Caco-2 (cell line): ENCODE results near the gene SCN8A. TPM values are rescaled to one million over a fixed set of nuclear protein-coding genes. Genes with fewer than 3 reads are reported as not detected.

ENCODE experiments used
- BruUV-seq: library from RNA; stranded (reverse); fragments of 400-500 nt; replicated peaks from 2 replicates; lab custom pipeline; 2021; lab: Mats Ljungman, UMichigan
- CTCF ChIA-PET: fragments of 300-600 bp; sonication (Branson Sonifier 250); formaldehyde crosslinking; loops from one replicate; lab custom pipeline; 2022; ENCODE audit warnings: antibody characterized with exemption; lab: Charles Lee
- POLR2A ChIA-PET: fragments of 300-600 bp; sonication (Branson Sonifier 250); formaldehyde crosslinking; loops from one replicate; lab custom pipeline; 2022; ENCODE audit warnings: antibody characterized with exemption; lab: Charles Lee
- DNase-seq, 2 experiments: peaks; one replicate each; pipeline versions ENCODE4 v3.0.0 to v3.0.0-alpha.2; 2020 to 2022
- H3K27me3 ChIP-seq: replicated peaks from 2 replicates; pipeline ENCODE4 v1.6.0; 2011; ENCODE audit warnings: low read length; ENCODE audit not compliant: control insufficient read depth, insufficient read depth
- H3K36me3 ChIP-seq: 2 replicates; pipeline ENCODE4 v1.5.1; 2011; ENCODE audit warnings: low read length; ENCODE audit not compliant: control insufficient read depth, insufficient read depth
- H3K4me1 ChIP-seq: fragments of 250-450 bp; sonication (Bioruptor Pico); 2 replicates; pipeline ENCODE4 v1.5.1; 2020; ENCODE audit warnings: mild to moderate bottlenecking
- H3K4me3 ChIP-seq: 2 replicates; pipeline ENCODE4 v1.5.1; 2011; ENCODE audit warnings: low read depth, mild to moderate bottlenecking, control low read depth, low read length
- H3K9me3 ChIP-seq: fragments of 250-450 bp; sonication (Bioruptor Pico); 2 replicates; pipeline ENCODE4 v1.5.1; 2020; ENCODE audit warnings: mild to moderate bottlenecking, moderate library complexity
- H3K27ac Mint-ChIP-seq: one replicate; pipeline ENCODE4 v1.8.0; 2022; ENCODE audit warnings: mixed read lengths; ENCODE audit not compliant: unreplicated experiment
- H3K27me3 Mint-ChIP-seq: one replicate; pipeline ENCODE4 v1.8.0; 2022; ENCODE audit warnings: mixed read lengths; ENCODE audit not compliant: insufficient read depth, unreplicated experiment
- H3K36me3 Mint-ChIP-seq: one replicate; pipeline ENCODE4 v1.8.0; 2022; ENCODE audit warnings: mild to moderate bottlenecking, mixed read lengths; ENCODE audit not compliant: insufficient read depth, unreplicated experiment
- H3K4me1 Mint-ChIP-seq: one replicate; pipeline ENCODE4 v1.8.0; 2022; ENCODE audit warnings: low read depth, mixed read lengths; ENCODE audit not compliant: unreplicated experiment
- H3K4me3 Mint-ChIP-seq: one replicate; pipeline ENCODE4 v1.8.0; 2022; ENCODE audit warnings: mild to moderate bottlenecking, moderate library complexity, mixed read lengths; ENCODE audit not compliant: unreplicated experiment
- H3K9me3 Mint-ChIP-seq: one replicate; pipeline ENCODE4 v1.8.0; 2022; ENCODE audit warnings: mixed read lengths; ENCODE audit not compliant: unreplicated experiment
- CTCF ChIP-seq, 2 experiments: fragments of 200-600 bp in 1 of 2; IDR thresholded peaks; 1 replicate in 1 of 2; 2 replicates in 1 of 2; pipeline versions ENCODE4 v1.5.1 to v1.8.0; 2011 to 2022; ENCODE audit warnings: antibody characterized with exemption in 1 of 2, control low read depth in 1 of 2, inconsistent platforms in 1 of 2, low read depth in 1 of 2, low read length in 1 of 2, mild to moderate bottlenecking in 1 of 2, moderate library complexity in 1 of 2; ENCODE audit not compliant: insufficient read depth in 1 of 2, severe bottlenecking in 1 of 2, unreplicated experiment in 1 of 2
- intact Hi-C: fragments of 100-400 bp; cut with micrococcal nuclease; formaldehyde crosslinking; loops from one replicate; pipeline ENCODE4 v1.10.0; 2022; ENCODE audit not compliant: unreplicated experiment
- total RNA-seq: library from RNA; stranded (reverse); gene quantifications from 2 replicates; pipeline ENCODE4 v1.2.3, GENCODE V29; 2022

Gene SCN8A
- total RNA-seq, 1 experiment from 2014 or later: 16.5 TPM

- H3K4me3 Mint-ChIP-seq: peak overlapping the region; percentile 84
- intact Hi-C loops: loop anchor here (2.0 kb wide), 1 partner anchor 21 kb away; no protein-coding TSS in a partner anchor
- ChIA-PET CTCF (interaction anchor here (0.7 to 2.2 kb wide), 4 partner anchors 22 to 30 kb away, joined by 3 to 7 read pairs (median 4); no protein-coding TSS in a partner anchor), POLR2A (no interaction called here)
- Histone ChIP-seq H3K4me1 (peaks cover 48% of the 10 kb centered on the region), H3K36me3 (no peaks in the 10 kb centered on the region), H3K9me3 (no peaks in the 10 kb centered on the region), H3K4me3 (no peak overlapping the region), H3K27me3 (no peaks in the 10 kb centered on the region)
- DNase-seq: no peak
- H3K9me3 Mint-ChIP-seq: no peaks in the 10 kb centered on the region
- H3K36me3 Mint-ChIP-seq: no peaks in the 10 kb centered on the region
- H3K4me1 Mint-ChIP-seq: peaks cover 17% of the 10 kb centered on the region
- no TSS peak for BruUV-seq
- TF ChIP-seq CTCF (IDR thresholded peaks at IDR 0.05; ENCODE audit: insufficient read depth in 1 of 2, low read depth in 1 of 2, low read length in 1 of 2, severe bottlenecking in 1 of 2, unreplicated experiment in 1 of 2): no peak
- H3K27me3 Mint-ChIP-seq: no peaks in the 10 kb centered on the region
- peak overlapping the region; percentile 74 for H3K27ac Mint-ChIP-seq
Observed at GRCh38 chr12:51845482-51845881, 254.4 kb downstream of the SCN8A start.

GRCh38 chr12:51846271-51846691 lies 255.2 kb downstream of the SCN8A start:
- TF ChIP-seq CTCF (IDR thresholded peaks at IDR 0.05; ENCODE audit: insufficient read depth in 1 of 2, low read depth in 1 of 2, low read length in 1 of 2, severe bottlenecking in 1 of 2, unreplicated experiment in 1 of 2): no peak
- ChIA-PET CTCF (interaction anchor here (0.6 to 2.2 kb wide), 3 partner anchors 23 to 30 kb away, joined by 3 to 7 read pairs (median 4); no protein-coding TSS in a partner anchor), POLR2A (interaction anchor here (1.0 kb wide), 1 partner anchor 18 kb away, joined by 4 read pairs; no protein-coding TSS in a partner anchor)
- H3K36me3 Mint-ChIP-seq: no peaks in the 10 kb centered on the region
- H3K4me1 ChIP-seq: peaks cover 41% of the 10 kb centered on the region
- H3K36me3 ChIP-seq: no peaks in the 10 kb centered on the region
- no peak for DNase-seq
- peaks cover 17% of the 10 kb centered on the region for H3K4me1 Mint-ChIP-seq
- H3K27me3 ChIP-seq: no peaks in the 10 kb centered on the region
- no peaks in the 10 kb centered on the region for H3K9me3 Mint-ChIP-seq
- no TSS peak for BruUV-seq
- H3K4me3 ChIP-seq: peak overlapping the region; percentile 83
- intact Hi-C loops: no loop called here
- peak overlapping the region; percentile 84 for H3K4me3 Mint-ChIP-seq
- H3K27me3 Mint-ChIP-seq: no peaks in the 10 kb centered on the region
- peak overlapping the region; percentile 74 for H3K27ac Mint-ChIP-seq
- H3K9me3 ChIP-seq: no peaks in the 10 kb centered on the region

GRCh38 chr12:51846911-51847642 lies 256.0 kb downstream of the SCN8A start:
- DNase-seq: peak; percentile 67 to 72
- Histone ChIP-seq H3K9me3 (no peaks in the 10 kb centered on the region), H3K27me3 (no peaks in the 10 kb centered on the region), H3K36me3 (no peaks in the 10 kb centered on the region), H3K4me3 (peak overlapping the region; percentile 83), H3K4me1 (peaks cover 33% of the 10 kb centered on the region)
- peak overlapping the region; percentile 84 for H3K4me3 Mint-ChIP-seq
- CTCF ChIA-PET: interaction anchor here (0.6 to 2.2 kb wide), 3 partner anchors 23 to 29 kb away, joined by 3 to 7 read pairs (median 4); no protein-coding TSS in a partner anchor
- H3K9me3 Mint-ChIP-seq: no peaks in the 10 kb centered on the region
- H3K27me3 Mint-ChIP-seq: no peaks in the 10 kb centered on the region
- intact Hi-C loops: no loop called here
- H3K36me3 Mint-ChIP-seq: no peaks in the 10 kb centered on the region
- H3K27ac Mint-ChIP-seq: peak overlapping the region; percentile 46
- no TSS peak for BruUV-seq
- TF ChIP-seq CTCF (IDR thresholded peaks at IDR 0.05; ENCODE audit: insufficient read depth in 1 of 2, low read depth in 1 of 2, low read length in 1 of 2, severe bottlenecking in 1 of 2, unreplicated experiment in 1 of 2): no peak
- POLR2A ChIA-PET: interaction anchor here (0.5 to 1.0 kb wide), 2 partner anchors 17 to 28 kb away, joined by 4 read pairs; no protein-coding TSS in a partner anchor
- H3K4me1 Mint-ChIP-seq: peaks cover 17% of the 10 kb centered on the region
